HG03064 (cell line): ENCODE measurements around the gene UBE2H.
"Not testable (repeated sequence)": the region's sequence is repeated elsewhere in the genome, so short reads cannot be mapped to it uniquely, and the experiment has no call there.

Source experiments
- ATAC-seq: cut with Tn5 transposase; IDR thresholded peaks from one replicate; pipeline ENCODE4 v1.9.1; 2021; ENCODE audit warnings: low read depth; ENCODE audit not compliant: unreplicated experiment

Gene UBE2H

DNA sequence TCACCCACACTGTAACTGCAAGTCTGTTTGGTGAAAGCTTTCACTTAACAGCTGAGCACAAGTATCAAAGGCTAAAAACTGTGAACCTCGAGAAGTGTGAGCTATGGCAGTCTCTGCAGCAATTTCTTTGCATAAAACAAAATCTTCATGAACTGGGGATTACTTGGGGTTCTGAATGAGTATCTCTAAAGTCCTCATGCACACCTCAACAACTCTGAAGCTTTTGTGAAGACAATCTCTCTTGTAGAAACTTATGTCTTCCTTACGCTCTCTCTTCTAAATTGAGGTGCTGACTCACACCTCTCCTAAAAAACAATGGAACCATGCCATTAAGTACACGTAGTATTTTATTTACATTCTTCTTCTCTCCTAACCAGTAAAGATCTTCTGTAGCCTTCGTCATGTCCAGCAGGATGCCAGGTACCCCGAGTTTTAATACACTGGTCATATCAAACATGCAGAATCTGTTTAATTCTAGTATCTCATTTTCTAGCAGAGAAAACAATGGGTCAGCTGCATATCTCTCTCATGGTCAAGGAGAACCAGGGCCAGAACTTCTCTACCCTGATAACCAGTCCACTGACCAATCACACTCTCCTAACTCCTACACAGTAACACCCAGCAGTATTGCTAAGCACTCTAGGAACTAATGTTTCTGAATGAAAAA is 76.9 kb downstream of the UBE2H start:
- no peak for ATAC-seq

DNA sequence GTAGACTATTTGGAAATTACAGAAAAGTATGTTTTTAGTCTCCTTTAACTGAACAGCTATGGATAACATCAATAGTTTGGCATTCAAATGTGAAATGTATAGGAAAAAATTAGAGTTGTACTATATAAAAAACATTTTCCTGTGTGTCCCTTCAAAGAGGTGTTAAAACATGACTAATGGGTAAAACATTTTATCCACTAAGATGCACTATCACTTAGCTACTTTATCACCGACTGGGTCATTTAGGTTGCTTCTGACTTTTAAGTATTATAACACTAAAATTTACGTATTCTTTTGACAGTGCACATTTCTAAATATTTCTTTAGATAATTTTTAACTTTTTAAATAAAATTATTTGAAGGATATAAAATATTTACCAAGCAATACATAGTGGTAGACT is 77.6 kb downstream of the UBE2H start:
- ATAC-seq = no peak

DNA sequence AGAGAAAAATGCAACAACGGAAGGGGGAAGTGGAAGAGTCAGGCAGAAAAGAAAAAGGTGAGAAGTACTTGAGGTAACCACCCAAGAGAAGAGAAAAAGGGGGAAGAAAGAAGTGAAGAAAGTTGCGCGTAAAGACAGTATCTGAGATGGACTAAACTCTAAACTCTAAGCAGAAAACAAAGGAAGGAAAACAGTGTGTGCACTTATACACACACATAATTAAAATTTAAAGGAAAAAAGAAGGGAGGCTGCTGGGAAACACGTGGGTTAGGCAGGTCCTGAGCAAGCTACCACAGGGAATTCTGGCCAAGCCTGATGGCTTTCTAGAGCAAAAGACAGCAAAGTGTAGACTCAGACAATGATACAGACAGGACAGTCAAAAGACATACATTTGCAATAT is 78.0 kb downstream of the UBE2H start:
- no peak for ATAC-seq

GRCh38 chr7:129872054-129872453 is 80.7 kb downstream of the UBE2H start:
- ATAC-seq = no peak

- ATAC-seq = no peak
Observed at GRCh38 chr7:129870668-129871067, 82.1 kb downstream of the UBE2H start.

GRCh38 chr7:129866251-129866650 is 86.5 kb downstream of the UBE2H start:
- ATAC-seq = no peak

DNA sequence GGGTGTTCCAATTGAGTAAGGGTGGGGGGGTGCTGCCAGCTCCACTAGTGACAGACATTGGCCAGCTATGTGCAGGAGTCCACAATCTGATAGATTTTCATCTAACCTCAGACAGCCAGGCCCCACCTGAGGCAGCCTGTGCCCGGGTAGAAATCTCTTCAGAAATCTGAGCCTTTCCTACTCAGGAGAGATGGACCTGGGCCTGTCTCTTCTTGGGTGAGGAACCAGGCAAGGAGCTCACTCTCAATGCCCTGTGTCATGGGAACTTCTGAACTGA is 86.9 kb downstream of the UBE2H start:
- ATAC-seq = no peak

GRCh38 chr7:129865093-129865924 is 87.5 kb downstream of the UBE2H start:
- no peak for ATAC-seq

- ATAC-seq = not testable (repeated sequence)
Observed at GRCh38 chr7:129864676-129865075, 88.1 kb downstream of the UBE2H start.

GRCh38 chr7:129864042-129864441 is 88.7 kb downstream of the UBE2H start:
- no peak for ATAC-seq

- ATAC-seq = no peak
Observed at GRCh38 chr7:129862682-129863081, 90.1 kb downstream of the UBE2H start.

GRCh38 chr7:129860784-129861183 is 92.0 kb downstream of the UBE2H start:
- not testable (repeated sequence) for ATAC-seq

DNA sequence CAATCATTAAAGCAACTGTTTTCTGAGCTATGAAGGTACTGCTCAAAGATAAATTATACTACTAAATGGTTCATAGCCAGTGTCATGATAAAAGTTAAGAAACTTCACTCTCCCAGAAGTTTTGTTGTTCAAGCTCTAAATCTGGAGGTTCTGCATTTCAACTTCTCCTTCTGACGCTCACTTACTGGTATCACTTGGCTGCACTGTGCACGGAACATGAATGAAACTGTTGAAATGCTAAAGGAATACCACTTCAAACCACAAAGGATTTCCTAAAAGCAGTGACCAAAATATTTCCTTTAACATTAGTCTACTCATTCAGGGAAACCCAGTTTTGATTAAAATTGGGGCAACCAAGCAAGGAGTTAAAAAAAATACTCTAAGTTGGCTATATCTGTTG is 93.6 kb downstream of the UBE2H start:
- no peak for ATAC-seq

DNA sequence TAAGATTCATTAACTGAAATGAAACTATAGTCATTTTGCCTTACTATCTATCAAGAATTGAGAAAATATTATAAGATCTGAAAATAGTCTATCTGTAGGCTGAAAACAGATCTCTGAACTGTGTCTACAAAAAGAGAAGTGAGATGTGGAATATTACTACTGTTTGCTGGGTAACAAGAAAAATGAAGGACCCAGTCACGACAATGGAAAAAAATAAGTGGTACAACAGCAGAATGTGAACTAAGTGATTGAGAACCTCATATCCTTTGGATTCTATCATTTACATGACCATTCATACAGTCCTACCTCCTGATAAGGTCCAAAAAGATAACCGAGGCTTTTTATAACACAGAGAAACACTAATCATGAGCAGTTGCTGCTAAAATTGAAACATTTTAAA is 94.3 kb downstream of the UBE2H start:
- no peak for ATAC-seq

DNA sequence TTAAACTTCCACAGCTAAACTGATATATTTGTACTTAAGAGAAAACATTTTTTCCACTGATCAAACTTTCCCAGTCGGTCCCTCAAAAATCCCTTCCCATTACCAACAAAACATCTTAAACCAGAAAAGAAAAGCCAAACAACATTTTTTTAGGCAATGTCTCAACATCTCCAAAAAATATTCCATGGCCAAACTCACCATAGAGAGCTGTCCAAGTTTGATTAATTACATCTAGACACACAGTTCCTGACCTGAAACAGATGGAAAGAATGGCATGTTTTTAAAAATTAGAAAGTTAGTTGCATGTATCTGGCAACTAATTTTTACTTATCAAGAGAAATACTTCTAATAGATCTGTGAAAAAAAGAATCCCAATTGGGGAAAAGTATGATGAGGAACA is 95.4 kb downstream of the UBE2H start:
- ATAC-seq = no peak

- ATAC-seq = no peak
Observed at GRCh38 chr7:129855935-129856717, 96.6 kb downstream of the UBE2H start.

- no peak for ATAC-seq
Observed at GRCh38 chr7:129855234-129855673, 97.5 kb downstream of the UBE2H start.

- ATAC-seq = no peak
Observed at GRCh38 chr7:129854401-129854800, 98.4 kb downstream of the UBE2H start.

GRCh38 chr7:129853661-129854268 is 99.0 kb downstream of the UBE2H start:
- no peak for ATAC-seq

DNA sequence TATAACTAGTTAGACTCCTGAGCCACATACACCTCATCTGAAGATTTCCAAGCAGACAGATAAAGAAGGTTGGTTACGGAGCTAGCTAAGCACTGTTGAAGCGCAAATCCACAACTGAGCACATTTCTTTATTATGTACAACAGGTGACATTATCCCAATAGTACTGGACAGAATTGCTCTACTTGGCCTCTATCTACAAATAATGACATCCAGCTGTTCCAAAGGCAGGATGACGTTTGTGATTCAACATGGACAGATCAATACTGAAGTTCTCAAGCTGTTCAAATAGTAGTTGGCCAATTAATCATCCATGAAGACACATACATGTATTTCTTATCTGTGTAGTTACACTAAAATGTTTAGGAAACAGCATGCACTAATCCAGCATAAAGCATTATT is 101.0 kb downstream of the UBE2H start:
- ATAC-seq = no peak

DNA sequence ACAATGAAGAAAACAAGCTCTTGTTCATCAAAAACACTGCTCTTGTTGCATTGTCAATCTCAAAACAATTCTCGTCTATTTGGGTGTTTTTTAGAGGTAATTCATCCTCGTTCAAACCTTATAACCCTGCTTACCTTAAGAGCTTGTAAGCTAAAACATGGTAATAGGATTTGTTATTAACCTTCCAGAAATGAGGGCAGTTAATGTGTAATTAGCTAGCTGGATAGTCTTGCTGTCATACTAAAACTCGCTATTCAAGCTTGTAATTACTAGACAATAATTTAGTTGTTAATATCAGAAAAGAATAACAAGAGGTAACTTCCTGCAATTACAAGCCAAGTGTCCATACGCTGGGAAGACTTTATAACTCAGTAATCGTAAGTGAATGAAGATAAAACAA is 101.6 kb downstream of the UBE2H start:
- no peak for ATAC-seq
